D721Med (cell line): ENCODE measurements around the gene XRRA1.

Experiments used
- DNase-seq: peaks from one replicate; pipeline ENCODE4 v3.0.0; 2011; ENCODE audit warnings: low spot score; ENCODE audit not compliant: insufficient read length
- FAIRE-seq: peaks from 2 replicates; lab custom pipeline; 2011; peaks lifted over from hg19 to GRCh38; lab: Jason Lieb, UNC
- CTCF ChIP-seq: IDR thresholded peaks from 2 replicates; pipeline ENCODE4 v1.5.1; 2012; ENCODE audit warnings: mild to moderate bottlenecking, control low read depth; ENCODE audit not compliant: insufficient read depth; ENCODE audit errors: missing control alignments

XRRA1 gene

GRCh38 chr11:74844865-74845264, 104.0 kb downstream of the XRRA1 start:
- no peak for DNase-seq
- TF ChIP-seq CTCF, result no peak
- FAIRE-seq, result no peak

- DNase-seq, result no peak
- no peak for FAIRE-seq
- TF ChIP-seq CTCF, result no peak
Observed at GRCh38 chr11:74844072-74844471, 104.8 kb downstream of the XRRA1 start.

GRCh38 chr11:74842967-74843366, 105.9 kb downstream of the XRRA1 start:
- no peak for TF ChIP-seq CTCF
- DNase-seq (no peak), FAIRE-seq (no peak)

GRCh38 chr11:74840486-74840885, 108.4 kb downstream of the XRRA1 start:
- FAIRE-seq (no peak), DNase-seq (no peak)
- TF ChIP-seq CTCF, result no peak

- FAIRE-seq (no peak), DNase-seq (no peak)
- no peak for TF ChIP-seq CTCF
Observed at GRCh38 chr11:74839971-74840370, 108.9 kb downstream of the XRRA1 start.

GRCh38 chr11:74839446-74839845, 109.4 kb downstream of the XRRA1 start:
- DNase-seq, result no peak
- no peak for FAIRE-seq
- no peak for TF ChIP-seq CTCF

GRCh38 chr11:74838188-74838587, 110.7 kb downstream of the XRRA1 start:
- FAIRE-seq (no peak), DNase-seq (no peak)
- no peak for TF ChIP-seq CTCF
